DOHH2 (cell line): Measurements from ENCODE around the gene PRKCG.

ENCODE experiments used
- CTCF ChIP-seq: fragments of 200-600 bp; sonication (generic); IDR thresholded peaks from one replicate; pipeline ENCODE4 v1.5.1; 2014; ENCODE audit warnings: antibody characterized with exemption, mild to moderate bottlenecking, low read depth, low read length; ENCODE audit not compliant: poor library complexity, severe bottlenecking
- EZH2phosphoT487 ChIP-seq: fragments of 200-600 bp; sonication (generic); IDR thresholded peaks from 2 replicates; pipeline ENCODE4 v1.6.1; 2017; ENCODE audit warnings: borderline replicate concordance, mild to moderate bottlenecking, antibody characterized with exemption, low read length, moderate library complexity, mixed read lengths

GRCh38 chr19:53881482-53882390, at the start of gene PRKCG:
- TF ChIP-seq CTCF (no peak), EZH2phosphoT487 (no peak)
